GM18526 (cell line): Measurements from ENCODE around the gene HTR7.

Source experiments
- POLR2A ChIP-seq: IDR thresholded peaks from 3 replicates; pipeline ENCODE4 v1.6.1; 2011; ENCODE audit not compliant: insufficient read length; ENCODE audit errors: extremely low read depth

Gene HTR7

DNA sequence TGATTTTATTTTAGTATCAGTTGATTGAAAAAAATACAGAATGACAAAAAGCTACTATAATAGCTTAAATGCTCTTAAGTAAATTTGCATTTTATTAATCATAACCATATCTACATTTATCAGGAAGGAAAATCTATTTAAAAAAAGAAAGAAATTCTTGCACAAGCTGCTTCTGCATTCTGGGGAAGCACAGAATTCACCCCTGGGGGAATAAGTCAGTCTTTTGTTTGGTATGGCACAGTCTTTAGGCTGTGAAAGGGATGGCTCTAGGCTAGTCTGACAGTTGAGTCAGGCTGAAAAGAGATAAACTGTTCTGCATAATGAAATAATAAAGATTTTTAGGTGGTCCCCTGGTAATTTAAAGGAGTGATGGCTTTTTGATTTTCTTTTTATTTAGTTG is 37.9 kb downstream of the HTR7 start:
- no peak for TF ChIP-seq POLR2A

DNA sequence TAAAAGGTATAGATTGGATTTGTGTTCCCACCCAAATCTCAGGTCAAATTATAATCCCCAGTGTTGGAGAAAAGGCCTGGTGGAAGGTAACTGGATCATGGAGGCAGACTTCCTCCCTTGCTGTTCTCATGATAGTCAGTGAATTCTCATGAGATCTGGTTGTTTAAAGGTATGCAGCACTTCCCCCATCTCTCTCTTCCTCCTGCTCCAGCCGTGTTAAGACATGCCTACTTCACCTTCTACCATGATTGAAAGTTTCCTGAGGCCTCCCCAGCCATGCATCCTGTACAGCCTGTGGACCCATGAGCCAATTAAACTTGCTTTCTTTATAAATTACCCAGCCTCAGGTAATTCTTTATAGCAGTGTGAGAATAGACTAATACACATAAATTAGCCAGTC is 39.1 kb downstream of the HTR7 start:
- TF ChIP-seq POLR2A, result no peak

DNA sequence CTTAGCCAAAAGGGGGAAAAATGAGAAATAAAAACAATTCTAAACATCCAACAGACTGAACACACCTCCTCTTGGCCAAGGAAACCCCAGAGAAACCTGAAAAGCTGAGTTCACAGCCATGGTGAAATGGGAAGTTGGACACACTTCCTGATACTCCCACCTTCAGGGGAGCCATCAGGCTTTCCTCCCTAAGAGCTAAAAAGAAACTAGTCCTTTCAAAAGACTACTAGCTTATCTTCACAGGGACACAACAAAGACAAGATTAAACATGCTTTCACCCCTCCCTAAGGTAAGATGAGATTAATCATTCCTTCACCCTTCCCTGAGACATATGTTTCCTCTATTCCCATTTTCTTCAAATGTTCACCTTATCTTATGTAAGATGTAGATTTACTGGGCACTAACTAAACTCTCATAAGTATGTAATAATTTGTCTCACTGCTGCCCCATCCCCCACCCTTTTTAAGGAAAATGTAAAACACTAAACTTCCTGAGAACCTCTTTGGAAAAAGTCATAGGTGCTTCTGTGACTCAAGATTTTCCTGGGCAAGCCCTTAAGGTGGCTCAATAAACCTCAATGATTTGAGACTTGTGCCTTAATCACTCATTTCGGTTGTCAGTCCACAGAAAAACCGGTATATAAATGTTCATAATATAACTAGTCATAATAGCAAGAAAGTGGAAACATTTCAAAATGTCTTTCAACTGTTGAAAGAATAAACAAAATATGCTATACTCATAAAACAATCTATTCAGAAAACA is 40.5 kb downstream of the HTR7 start:
- TF ChIP-seq POLR2A, result no peak

DNA sequence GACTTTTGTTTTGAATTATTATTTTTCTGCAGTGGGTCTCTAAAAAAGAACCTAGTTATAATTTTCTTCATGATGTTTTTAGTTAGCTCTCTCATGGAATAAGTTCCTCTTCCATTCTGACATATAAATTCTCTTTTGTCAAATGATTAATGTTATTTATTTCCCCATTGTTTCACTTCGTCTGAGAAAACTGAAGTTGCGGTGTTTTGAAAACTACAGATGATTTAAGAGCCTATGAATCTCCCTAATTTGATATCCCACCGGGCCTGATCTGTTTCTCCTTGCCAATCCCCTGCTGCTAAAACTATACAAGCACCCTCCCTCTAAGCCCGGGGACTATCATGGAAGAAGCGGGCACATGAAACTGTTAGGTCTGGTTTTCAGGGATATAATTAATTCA is 41.4 kb downstream of the HTR7 start:
- TF ChIP-seq POLR2A, result no peak

DNA sequence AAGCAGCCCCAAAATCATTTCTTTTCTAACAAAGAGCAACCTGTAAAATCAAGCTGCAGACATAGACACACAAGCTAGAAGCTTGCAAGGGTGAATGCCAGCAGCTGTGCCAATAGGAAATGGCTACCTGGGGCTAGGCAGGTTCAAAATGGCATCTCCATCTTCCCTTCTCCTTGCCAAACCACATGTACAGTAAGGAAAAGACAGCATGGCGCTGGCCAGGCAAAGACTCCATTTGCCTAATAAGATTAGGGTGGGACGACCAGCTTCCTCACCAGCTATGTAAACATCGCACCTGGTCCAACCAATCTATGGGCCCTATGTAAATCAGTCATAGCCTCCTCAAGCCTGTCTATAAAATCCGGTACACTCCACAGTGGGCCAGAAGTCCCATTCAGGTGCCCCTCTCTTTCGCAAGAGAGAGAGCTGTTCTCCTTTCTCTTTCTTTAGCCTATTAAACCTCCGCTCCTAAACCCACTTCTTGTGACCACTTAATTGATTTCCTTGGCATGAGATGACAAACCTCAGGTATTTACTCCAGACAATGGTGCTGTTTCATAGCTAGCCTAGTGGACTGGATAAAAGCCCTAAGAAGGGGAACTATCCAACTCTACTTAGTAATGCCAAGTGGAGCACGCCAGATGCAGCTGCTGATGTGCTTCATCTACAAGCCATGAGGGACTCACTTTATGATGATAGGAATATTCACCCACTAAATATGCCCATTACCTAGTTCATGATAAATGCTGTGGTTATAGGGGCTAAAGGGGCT is 44.1 kb downstream of the HTR7 start:
- no peak for TF ChIP-seq POLR2A

DNA sequence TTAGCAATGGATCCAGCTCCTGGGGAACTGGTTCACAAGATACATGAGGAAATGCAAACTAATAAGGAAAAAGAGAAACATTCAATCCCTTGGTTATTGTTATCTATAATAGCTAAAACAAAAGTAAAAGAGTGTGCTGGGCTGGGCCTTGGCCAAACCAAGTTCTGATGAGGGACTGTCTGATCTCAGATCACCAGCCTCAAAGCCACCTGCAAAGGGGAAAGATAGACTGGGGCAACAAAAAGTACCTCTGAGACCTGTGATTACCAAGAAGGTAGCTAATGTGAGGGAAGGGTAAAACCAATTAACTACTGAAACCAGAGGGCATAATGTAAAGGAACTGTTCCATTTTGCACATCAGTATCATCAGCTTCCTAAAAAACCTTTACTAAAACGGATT is 51.2 kb downstream of the HTR7 start:
- TF ChIP-seq POLR2A, result no peak

DNA sequence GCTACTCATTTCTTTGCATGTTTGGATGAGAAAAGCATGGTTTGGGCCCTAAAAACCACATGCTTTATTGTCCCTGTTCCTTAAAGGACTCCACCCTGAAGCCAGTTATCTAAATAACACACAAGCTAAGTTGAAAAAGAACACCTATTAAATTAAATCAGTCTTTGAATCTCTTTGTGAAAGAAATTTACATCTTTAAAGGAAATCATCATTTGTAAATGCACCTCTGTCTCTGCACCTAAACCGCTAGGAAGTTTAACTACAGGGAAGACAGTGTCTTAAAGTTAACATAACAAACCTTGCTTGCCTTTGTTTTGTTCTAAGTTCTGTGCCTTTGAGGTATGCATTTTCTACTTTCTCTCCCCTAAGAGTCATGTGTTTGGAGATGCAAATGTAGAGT is 52.6 kb downstream of the HTR7 start:
- no peak for TF ChIP-seq POLR2A

DNA sequence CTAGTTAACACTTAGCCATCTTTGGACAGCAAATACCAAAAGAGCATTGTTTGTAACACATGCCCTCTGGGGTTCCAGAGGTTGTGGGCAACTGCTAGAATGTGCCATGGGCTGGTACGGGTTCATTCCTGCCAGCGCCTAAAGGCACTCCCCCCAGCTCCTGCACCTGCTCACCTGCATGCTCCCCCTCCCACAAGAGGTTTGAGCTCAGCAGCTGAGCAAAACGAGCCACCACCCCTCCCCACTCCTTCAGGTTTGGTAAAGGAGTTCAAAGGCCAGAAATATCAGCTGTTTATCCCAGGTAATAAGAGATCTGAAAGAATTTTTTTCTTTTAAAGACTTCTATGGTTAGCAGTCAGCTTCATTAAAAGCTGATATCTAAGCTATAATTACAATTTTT is 53.5 kb downstream of the HTR7 start:
- no peak for TF ChIP-seq POLR2A

DNA sequence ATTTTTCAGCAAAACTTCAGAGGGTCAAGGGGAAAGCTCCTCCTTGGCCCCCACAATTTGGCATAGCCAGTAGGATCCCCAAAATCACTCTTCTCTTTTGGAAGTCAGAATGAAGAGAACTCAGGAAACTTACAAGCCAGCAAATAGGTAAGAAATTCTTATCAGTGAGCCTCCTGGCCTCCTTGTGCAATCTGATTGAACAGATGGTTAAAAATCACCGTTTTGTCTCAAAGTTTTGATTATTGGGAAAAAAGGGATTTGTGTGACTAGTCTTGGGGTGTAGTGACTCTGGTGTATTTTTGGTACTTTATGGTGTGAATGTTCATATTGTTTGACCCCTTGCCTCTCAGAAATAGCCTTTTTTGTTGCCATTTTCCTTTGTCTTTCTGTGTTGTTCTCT is 56.2 kb downstream of the HTR7 start:
- TF ChIP-seq POLR2A, result no peak

DNA sequence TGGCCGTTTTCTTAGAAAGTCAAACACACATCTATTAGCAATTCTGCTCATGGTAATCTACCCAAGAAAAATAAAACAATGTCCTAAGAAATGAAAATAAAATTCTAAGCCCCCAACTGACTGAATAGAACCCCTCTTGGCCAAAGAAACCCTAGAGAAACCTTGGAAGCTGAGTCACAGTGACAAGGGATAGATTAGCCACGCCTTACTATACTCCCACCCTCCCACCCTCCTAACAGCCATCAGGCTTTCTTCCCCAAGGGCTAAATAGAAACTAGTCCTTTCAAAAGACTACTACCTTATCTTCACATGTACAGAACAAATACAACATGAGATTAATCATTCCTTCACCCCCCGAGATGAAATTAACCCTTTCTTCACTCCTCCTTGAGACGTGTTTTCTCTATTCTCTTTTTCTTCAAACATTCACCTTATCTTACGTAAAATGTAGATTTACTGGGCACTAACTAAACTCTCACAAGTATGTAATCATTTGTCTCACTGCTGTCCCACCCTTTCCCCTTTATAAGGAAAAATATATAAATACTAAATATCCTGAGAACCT is 57.5 kb downstream of the HTR7 start:
- no peak for TF ChIP-seq POLR2A

DNA sequence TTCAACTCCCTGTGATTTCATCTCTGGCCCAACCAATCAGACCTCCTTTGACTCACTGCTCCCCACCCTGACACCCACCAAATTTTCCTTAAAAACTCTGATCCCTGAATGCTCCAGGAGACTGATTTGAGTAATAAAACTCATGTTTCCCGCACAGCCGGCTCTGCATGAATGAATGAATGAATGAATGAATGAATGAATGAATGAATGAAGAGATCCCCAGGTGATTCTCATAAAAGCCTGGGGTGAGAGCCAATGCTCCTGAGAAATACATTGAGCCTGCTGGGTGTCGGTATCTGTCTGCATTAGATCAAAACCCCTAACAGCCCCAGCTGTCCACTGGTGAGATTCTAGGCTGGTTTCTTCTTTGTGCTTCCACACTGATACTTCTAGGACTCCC is 58.7 kb downstream of the HTR7 start:
- no peak for TF ChIP-seq POLR2A

DNA sequence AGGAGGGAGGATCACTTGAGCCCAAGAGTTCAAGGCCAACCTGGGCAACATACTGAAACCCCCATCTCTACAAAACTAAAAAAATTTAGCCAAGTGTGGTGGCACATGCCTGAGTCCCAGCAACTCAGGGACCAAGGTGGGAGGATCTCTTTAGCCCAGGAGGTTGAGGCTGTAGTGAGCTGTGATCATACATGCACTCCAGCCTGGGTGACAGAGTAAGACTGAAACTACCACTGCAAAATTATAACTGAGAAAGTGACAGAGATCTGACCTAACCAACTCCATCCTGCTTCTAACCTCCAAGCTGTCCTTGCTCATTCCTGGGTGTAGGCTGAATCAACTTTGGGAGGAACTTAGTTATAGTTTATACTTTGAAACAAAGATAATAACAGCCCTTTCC is 59.4 kb downstream of the HTR7 start:
- no peak for TF ChIP-seq POLR2A

DNA sequence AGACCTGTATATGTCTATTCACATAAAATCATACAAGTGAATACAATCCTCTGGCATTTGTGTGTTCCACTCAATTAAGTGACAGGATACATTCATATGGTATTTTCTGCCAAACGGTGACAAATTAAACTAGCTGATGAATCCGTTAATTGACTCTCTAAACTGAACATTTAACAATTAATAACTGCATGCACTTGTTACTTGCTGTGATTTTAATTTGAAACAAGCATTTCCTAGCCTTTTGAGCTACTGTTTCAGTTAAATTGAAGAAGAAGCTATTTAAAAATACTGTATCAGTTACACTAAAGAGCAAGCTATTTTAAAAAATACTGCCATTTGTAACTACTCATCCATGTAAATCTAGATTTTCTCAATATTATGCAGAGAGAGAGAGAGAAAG is 67.4 kb downstream of the HTR7 start:
- TF ChIP-seq POLR2A, result no peak

DNA sequence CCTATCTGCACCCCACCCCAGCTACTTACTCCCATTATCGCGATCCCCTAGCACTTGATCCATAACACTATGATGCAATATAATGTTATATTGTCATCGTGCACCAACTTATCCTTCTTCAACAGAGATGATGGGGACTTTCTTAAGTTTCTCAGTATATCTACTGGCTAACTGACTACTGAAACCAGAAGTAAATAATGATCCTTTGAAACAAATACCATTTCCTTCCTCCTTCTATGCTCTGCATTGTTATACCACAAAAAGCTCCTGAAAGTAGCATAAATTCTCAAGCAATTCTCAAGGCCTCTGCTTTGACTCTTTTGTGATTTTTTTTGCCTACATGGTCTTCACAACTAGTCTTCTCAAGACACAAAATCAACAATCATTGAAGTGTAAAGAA is 68.9 kb downstream of the HTR7 start:
- TF ChIP-seq POLR2A, result no peak

DNA sequence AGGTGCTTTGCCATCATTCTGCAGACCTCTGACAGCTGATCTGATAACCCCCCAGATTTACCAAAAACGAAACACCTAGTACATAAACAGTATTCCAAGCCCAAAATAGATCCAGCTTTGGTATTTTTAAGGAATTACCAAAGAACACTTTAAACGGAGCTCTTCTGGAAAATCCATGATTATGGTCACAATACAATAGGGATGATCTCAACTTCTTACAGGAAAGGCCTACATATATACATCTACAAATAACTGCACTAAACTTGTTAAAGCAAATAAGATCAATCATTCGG is 69.7 kb downstream of the HTR7 start:
- no peak for TF ChIP-seq POLR2A

DNA sequence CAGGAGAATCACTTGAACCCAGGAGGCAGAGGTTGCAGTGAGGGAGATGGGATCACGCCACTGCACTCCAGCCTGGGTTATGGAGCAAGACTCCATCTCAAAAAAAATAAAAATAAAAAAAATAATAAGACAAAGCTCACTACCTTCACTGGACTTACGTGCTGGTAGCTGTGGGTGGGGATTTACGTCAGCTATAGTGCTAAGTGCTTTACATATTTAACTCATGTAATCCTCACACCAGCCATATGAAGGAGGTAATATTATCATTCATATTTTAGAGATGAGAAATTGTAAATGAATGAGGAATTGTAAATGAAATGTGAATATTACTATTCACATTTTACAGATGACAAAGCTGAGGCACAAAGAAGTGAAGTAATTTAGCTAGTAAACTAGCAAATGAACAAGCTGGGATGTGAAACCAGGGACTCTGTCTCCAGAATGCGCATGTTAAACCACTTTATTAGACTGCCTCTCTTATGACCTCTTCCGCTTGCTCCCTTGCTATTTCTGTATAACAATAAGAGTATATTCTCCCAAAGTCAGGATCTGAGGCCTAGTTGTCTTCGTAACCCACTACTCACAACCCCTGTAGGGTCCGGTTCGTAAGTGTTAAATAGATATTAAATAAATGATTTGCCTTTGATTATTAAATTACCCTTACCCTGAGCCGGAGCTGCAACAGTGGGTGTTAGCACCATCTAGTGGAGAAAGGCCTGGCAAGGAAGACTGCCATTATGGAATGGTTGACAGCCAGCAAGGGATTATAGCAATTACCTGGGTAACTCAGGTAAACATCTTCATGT is 70.2 kb downstream of the HTR7 start:
- TF ChIP-seq POLR2A, result no peak
